ENCODE measurements around the gene FSD2. TPM values are rescaled to one million over a fixed set of nuclear protein-coding genes. Genes with fewer than 3 reads are reported as not detected.
"Not testable (repeated sequence)": the region's sequence is repeated elsewhere in the genome, so short reads cannot be mapped to it uniquely, and the experiment has no call there.

Gene FSD2
- total RNA-seq, 2 experiments from 2014 or later, result not detected

DNA sequence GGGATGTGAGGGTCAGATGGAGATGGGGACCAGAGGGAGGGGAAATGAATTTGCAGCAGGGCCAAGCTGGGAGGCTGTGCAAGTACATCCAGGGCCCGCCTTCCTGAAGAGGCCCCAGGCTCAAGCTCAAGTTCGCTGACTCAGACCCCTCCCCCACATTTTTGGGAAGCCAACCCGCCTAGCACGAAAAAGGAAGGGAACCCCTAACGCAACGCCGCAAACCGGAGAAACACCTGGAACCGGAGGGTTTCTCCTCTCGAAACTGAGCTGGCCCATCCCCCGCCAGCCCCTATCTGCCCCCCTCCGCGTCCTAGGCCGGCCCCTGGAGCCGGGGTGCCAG, 96.8 kb downstream of the FSD2 start:
- POLR2A ChIA-PET, result interaction anchor here (0.7 to 1.0 kb wide), 4 partner anchors 41 to 1413 kb away, joined by 3 to 4 read pairs (median 3); partner anchors contain the start of gene RPS17
- Histone ChIP-seq H3K27ac (ENCODE audit: low read depth in 1 of 2, low read length in 2 of 2) (no peak overlapping the region), H3K27me3 (ENCODE audit: control insufficient read depth in 1 of 2, insufficient read depth in 2 of 2, low read length in 2 of 2) (peaks cover 9 to 22% of the 10 kb centered on the region in 2 experiments), H3K36me3 (ENCODE audit: insufficient read depth, low read length) (no peaks in the 10 kb centered on the region), H3K4me3 (ENCODE audit: low read length) (peak overlapping the region; percentile 26), H3K4me1 (ENCODE audit: insufficient read depth, low read length) (peaks cover 17% of the 10 kb centered on the region), H3K9me3 (ENCODE audit: control insufficient read depth in 1 of 2, insufficient read depth in 1 of 2, low read length in 2 of 2) (peaks cover 0 to 19% of the 10 kb centered on the region in 2 experiments)
- Mint-ChIP-seq H3K4me3 (no peak overlapping the region), H3K36me3 (ENCODE audit: low read depth) (no peaks in the 10 kb centered on the region), H3K9me3 (no peaks in the 10 kb centered on the region), H3K4me1 (ENCODE audit: low read depth) (no peaks in the 10 kb centered on the region), H3K27ac (no peak overlapping the region), H3K27me3 (peaks cover 30% of the 10 kb centered on the region)
- TF ChIP-seq, protein P1, sequence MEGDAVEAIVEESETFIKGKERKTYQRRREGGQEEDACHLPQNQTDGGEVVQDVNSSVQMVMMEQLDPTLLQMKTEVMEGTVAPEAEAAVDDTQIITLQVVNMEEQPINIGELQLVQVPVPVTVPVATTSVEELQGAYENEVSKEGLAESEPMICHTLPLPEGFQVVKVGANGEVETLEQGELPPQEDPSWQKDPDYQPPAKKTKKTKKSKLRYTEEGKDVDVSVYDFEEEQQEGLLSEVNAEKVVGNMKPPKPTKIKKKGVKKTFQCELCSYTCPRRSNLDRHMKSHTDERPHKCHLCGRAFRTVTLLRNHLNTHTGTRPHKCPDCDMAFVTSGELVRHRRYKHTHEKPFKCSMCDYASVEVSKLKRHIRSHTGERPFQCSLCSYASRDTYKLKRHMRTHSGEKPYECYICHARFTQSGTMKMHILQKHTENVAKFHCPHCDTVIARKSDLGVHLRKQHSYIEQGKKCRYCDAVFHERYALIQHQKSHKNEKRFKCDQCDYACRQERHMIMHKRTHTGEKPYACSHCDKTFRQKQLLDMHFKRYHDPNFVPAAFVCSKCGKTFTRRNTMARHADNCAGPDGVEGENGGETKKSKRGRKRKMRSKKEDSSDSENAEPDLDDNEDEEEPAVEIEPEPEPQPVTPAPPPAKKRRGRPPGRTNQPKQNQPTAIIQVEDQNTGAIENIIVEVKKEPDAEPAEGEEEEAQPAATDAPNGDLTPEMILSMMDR (IDR thresholded peaks at IDR 0.05), result no peak
- DNase-seq (no peak), ATAC-seq (ENCODE audit: poor library complexity) (no peak)
- intact Hi-C loops (cut with DNase I, micrococcal nuclease), result loop anchor here (1.0 to 5.0 kb wide), 3 partner anchors 29 to 47 kb away; no protein-coding TSS in a partner anchor
- CTCF ChIA-PET, result no interaction called here

DNA sequence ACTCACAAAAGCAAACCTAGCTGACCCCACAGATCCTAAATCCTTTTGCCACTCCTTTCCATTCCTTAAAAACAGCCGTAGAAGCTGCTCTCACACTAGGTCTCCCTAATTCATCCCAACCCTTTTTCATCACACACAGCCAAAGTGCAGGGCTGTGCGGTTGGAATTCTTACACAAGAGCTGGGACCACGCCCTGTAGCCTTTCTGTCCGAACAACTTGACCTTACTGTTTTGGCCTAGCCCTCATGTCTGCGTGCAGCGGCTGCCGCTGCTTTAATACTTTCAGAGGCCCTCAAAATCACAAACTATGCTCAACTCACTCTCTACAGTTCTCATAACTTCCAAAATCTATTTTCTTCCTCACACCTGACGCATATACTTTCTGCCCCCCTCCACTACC, 100.0 kb downstream of the FSD2 start:
- intact Hi-C loops (cut with DNase I, micrococcal nuclease), result loop anchor here in 1 of 2 experiments (5.0 kb wide), 1 partner anchor 44 kb away; no protein-coding TSS in a partner anchor
- peaks cover 17% of the 10 kb centered on the region for H3K4me1 ChIP-seq (ENCODE audit: insufficient read depth, low read length)
- H3K36me3 Mint-ChIP-seq (ENCODE audit: low read depth); POLR2A ChIA-PET; H3K27ac Mint-ChIP-seq; H3K27me3 Mint-ChIP-seq; ATAC-seq (ENCODE audit: poor library complexity); H3K4me3 ChIP-seq (ENCODE audit: low read length); H3K4me3 Mint-ChIP-seq; H3K36me3 ChIP-seq (ENCODE audit: insufficient read depth, low read length); DNase-seq; H3K9me3 ChIP-seq (ENCODE audit: control insufficient read depth in 1 of 2, insufficient read depth in 1 of 2, low read length in 2 of 2); H3K27ac ChIP-seq (ENCODE audit: low read depth in 1 of 2, low read length in 2 of 2); H3K9me3 Mint-ChIP-seq; H3K4me1 Mint-ChIP-seq (ENCODE audit: low read depth); CTCF ChIA-PET: not testable (repeated sequence)
- peaks cover 7 to 17% of the 10 kb centered on the region in 2 experiments for H3K27me3 ChIP-seq (ENCODE audit: control insufficient read depth in 1 of 2, insufficient read depth in 2 of 2, low read length in 2 of 2)

Other genes starting within 250 kb of the FSD2 start
- under 1 TPM; 0.19 to 0.61 TPM for gene CPEB1, start 158.7 kb downstream of the FSD2 start, total RNA-seq
- under 1 TPM; 0.25 to 0.98 TPM for gene AP3B2, start 96.2 kb downstream of the FSD2 start, total RNA-seq
- gene WHAMM, start 3.6 kb upstream of the FSD2 start, total RNA-seq, result 10 to 100 TPM; 86.4 to 87.7 TPM
- gene HOMER2, start 146.7 kb upstream of the FSD2 start, total RNA-seq, result 1 to 10 TPM in 1 of 2 experiments, under 1 TPM in 1; 0.85 to 1.6 TPM
- gene RAMAC, start 180.1 kb upstream of the FSD2 start, total RNA-seq, result 10 to 100 TPM; 25.5 to 26.5 TPM
- gene C15orf40, start 205.6 kb upstream of the FSD2 start, total RNA-seq, result 10 to 100 TPM in 1 of 2 experiments, 1 to 10 TPM in 1; 7.4 to 11.0 TPM